CD8-positive, alpha-beta memory T cell (primary cell): ENCODE measurements around the gene PLXND1. TPM values are rescaled to one million over a fixed set of nuclear protein-coding genes. Genes with fewer than 3 reads are reported as not detected.

Source experiments
- CTCF ChIA-PET: fragments of 350-600 bp; sonication (Branson Sonifier 250); formaldehyde crosslinking; loops from one replicate; lab custom pipeline; 2021; ENCODE audit warnings: antibody characterized with exemption; lab: Charles Lee
- POLR2A ChIA-PET: fragments of 350-600 bp; sonication (Branson Sonifier 250); formaldehyde crosslinking; loops from one replicate; lab custom pipeline; 2021; ENCODE audit warnings: antibody characterized with exemption; lab: Charles Lee
- DNase-seq, 5 donors: peaks; one replicate each; pipeline versions ENCODE4 v3.0.0 to v3.0.0-alpha.2; 2020 to 2022; ENCODE audit warnings: mixed read lengths in 1 of 5
- H3K27ac ChIP-seq: one replicate; pipeline ENCODE4 v1.7.0; 2013; ENCODE audit warnings: low read depth, mild to moderate bottlenecking, low read length, moderate library complexity
- H3K27me3 ChIP-seq: 2 replicates; pipeline ENCODE4 v1.7.0; 2013; ENCODE audit warnings: low read length, mild to moderate bottlenecking; ENCODE audit not compliant: insufficient read depth, poor library complexity, severe bottlenecking
- H3K36me3 ChIP-seq: 2 replicates; pipeline ENCODE4 v1.7.0; 2013; ENCODE audit warnings: mild to moderate bottlenecking, low read length, moderate library complexity; ENCODE audit not compliant: insufficient read depth
- H3K4me1 ChIP-seq: 2 replicates; pipeline ENCODE4 v1.7.0; 2013; ENCODE audit warnings: mild to moderate bottlenecking, low read length, moderate library complexity; ENCODE audit not compliant: insufficient read depth
- H3K4me3 ChIP-seq: 2 replicates; pipeline ENCODE4 v1.7.0; 2013; ENCODE audit warnings: mild to moderate bottlenecking, low read length
- H3K9me3 ChIP-seq: 2 replicates; pipeline ENCODE4 v1.7.0; 2013; ENCODE audit warnings: mild to moderate bottlenecking, low read length
- H3K27ac Mint-ChIP-seq, 8 donors: one replicate each; pipeline ENCODE4 v1.8.0; 2020 to 2021; ENCODE audit warnings: mixed read lengths in 8 of 8, mild to moderate bottlenecking in 6 of 8, inconsistent platforms in 3 of 8, moderate library complexity in 3 of 8
- H3K27me3 Mint-ChIP-seq, 2 donors: one replicate each; pipeline ENCODE4 v1.8.0; 2020 to 2021; ENCODE audit warnings: mixed read lengths in 2 of 2, mild to moderate bottlenecking in 1 of 2, moderate library complexity in 1 of 2
- H3K36me3 Mint-ChIP-seq, 3 donors: one replicate each; pipeline ENCODE4 v1.8.0; 2020 to 2021; ENCODE audit warnings: mixed read lengths in 3 of 3, inconsistent platforms in 1 of 3, mild to moderate bottlenecking in 1 of 3
- H3K4me1 Mint-ChIP-seq, 3 donors: one replicate each; pipeline ENCODE4 v1.8.0; 2020 to 2021; ENCODE audit warnings: mixed read lengths in 3 of 3, inconsistent platforms in 1 of 3, mild to moderate bottlenecking in 1 of 3
- H3K4me3 Mint-ChIP-seq, 7 donors: one replicate each; pipeline ENCODE4 v1.8.0; 2020 to 2021; ENCODE audit warnings: mixed read lengths in 7 of 7, mild to moderate bottlenecking in 6 of 7, moderate library complexity in 4 of 7, inconsistent platforms in 2 of 7
- H3K9me3 Mint-ChIP-seq, 5 donors: one replicate each; pipeline ENCODE4 v1.8.0; 2020 to 2022; ENCODE audit warnings: mixed read lengths in 5 of 5, mild to moderate bottlenecking in 3 of 5, moderate library complexity in 2 of 5, inconsistent platforms in 1 of 5
- polyA plus RNA-seq: library from polyadenylated mRNA; unstranded; fragments of 300-500 nt; fragmentation: Illumina TruSeq; gene quantifications from one replicate; pipeline ENCODE4 v1.2.3, GENCODE V29; 2021
- total RNA-seq, 2 experiments: library from RNA; stranded (reverse); gene quantifications; one replicate each; pipeline ENCODE4 v1.2.3, GENCODE V29; 2021

The PLXND1 gene
- total and polyA plus RNA-seq, 3 experiments from 2014 or later: 12.1 to 17.3 (median 15.2) TPM

DNA sequence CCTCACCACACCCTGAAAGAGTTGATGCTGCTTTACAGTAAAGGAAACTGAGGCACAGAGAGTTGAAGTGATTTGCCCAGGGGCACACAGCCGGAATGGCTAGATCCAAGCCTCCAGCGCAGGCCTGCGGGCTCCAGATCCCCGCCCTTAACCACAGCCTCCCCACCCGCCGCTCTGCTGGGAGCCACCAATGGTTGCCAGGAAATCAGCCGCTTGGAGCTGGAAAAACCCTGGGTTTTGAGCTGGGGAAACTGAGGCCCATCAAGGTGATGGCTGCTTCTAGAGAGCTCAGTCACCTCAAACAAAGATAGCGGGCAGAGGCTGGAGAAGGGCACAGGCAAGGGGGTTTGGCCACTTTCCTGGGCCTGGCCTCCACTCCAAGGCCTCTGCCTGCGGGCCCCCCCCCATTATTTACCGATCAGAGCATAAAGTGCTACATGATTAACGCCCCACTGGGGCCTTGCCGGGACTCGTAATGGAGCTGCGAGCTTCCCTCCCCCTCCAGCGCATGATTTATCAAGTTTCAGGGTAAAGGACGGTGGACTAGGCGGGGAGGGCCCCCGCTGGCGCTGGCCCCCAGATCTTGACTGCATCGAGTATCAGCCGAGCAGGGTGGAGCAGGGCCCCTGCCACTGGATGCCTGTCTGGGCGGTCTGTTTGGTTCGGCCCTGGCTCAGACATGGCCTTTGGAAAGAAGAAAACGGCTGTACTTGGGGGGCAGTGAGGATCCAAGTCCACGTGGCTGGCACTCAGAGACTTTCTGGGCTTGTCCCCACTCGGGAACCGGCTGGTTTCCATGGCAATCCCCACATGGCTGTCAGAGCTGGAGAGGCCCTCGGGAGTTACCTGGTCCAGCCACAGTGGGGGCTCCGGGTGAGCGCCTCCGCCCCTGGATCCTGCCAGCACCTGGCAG lies 9.1 kb downstream of the PLXND1 start:
- ChIA-PET POLR2A (interaction anchor here (1.3 to 2.8 kb wide), 2 partner anchors 20 to 28 kb away, joined by 6 to 11 read pairs; no protein-coding TSS in a partner anchor), CTCF (interaction anchor here (1.7 to 3.6 kb wide), 3 partner anchors 8 to 107 kb away, joined by 7 to 19 read pairs (median 9); partner anchors contain the start of gene PLXND1)
- Histone ChIP-seq H3K9me3 (no peaks in the 10 kb centered on the region), H3K4me1 (peaks cover 25% of the 10 kb centered on the region), H3K27ac (peak overlapping the region; percentile 2), H3K36me3 (no peaks in the 10 kb centered on the region), H3K27me3 (no peaks in the 10 kb centered on the region), H3K4me3 (no peak overlapping the region)
- Mint-ChIP-seq H3K4me3 (peak overlapping the region in 4 of 7 donors; percentile 5 to 49 (median 46)), H3K27ac (peak overlapping the region in 6 of 8 donors; percentile 6 to 88 (median 44)), H3K27me3 (peaks cover 0 to 9% of the 10 kb centered on the region in 2 donors), H3K4me1 (peaks cover 58 to 80% (median 67%) of the 10 kb centered on the region in 3 donors), H3K9me3 (no peaks in the 10 kb centered on the region), H3K36me3 (no peaks in the 10 kb centered on the region)
- DNase-seq: no peak

DNA sequence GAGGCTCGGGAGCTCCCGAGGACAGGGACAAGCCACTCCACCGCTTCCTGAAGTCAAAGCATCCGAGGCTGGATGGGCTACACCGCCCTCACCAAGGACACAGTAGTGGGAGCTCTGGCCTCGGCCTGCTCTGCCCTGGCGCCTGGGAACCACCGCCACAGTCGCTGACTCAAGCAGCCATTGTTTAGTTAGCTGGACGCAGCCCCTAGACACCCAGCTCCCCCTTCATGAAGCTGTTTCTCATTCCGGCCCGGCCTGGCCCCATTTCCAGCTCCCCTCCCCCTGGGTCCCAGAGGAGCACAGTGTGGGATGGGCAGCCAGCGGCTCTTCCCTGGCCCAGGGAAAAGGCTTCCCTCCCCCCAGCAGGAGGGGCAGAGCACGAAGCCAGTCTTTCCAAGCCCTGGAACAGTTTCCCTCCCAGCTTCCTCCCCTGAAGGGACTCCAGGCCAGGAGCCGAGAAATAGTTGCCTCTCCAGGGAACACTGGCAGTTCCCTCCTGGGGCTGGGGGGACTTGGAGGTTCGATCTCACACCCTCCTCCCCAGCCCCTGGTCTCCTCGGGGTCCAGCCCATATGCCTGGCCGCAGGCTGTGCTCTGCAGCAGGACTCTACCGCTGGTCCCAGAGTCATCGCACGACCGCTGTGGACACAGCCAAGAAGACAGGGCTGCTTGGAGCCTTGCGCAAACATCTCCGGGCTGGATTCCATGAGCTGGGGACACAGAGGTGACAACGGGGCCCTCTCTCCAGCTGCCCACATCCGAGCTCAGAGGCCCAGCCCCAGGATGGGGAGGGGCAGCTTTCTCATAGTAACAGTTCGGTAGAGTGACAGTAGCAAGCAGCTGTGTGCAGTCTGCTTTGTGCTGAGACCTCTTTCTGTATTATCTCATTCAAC lies 10.0 kb downstream of the PLXND1 start:
- no peaks in the 10 kb centered on the region for H3K9me3 ChIP-seq
- CTCF ChIA-PET: interaction anchor here (1.1 to 3.6 kb wide), 4 partner anchors 9 to 106 kb away, joined by 3 to 19 read pairs (median 8); partner anchors contain the start of gene PLXND1
- peak overlapping the region in 4 of 7 donors; percentile 3 to 49 (median 46) for H3K4me3 Mint-ChIP-seq
- no peaks in the 10 kb centered on the region for H3K27me3 ChIP-seq
- peaks cover 58 to 80% (median 66%) of the 10 kb centered on the region in 3 donors for H3K4me1 Mint-ChIP-seq
- POLR2A ChIA-PET: interaction anchor here (1.3 to 2.8 kb wide), 3 partner anchors 9 to 29 kb away, joined by 5 to 11 read pairs (median 6); no protein-coding TSS in a partner anchor
- H3K36me3 Mint-ChIP-seq: no peaks in the 10 kb centered on the region
- H3K4me3 ChIP-seq: no peak overlapping the region
- H3K36me3 ChIP-seq: no peaks in the 10 kb centered on the region
- H3K9me3 Mint-ChIP-seq: no peaks in the 10 kb centered on the region
- H3K27me3 Mint-ChIP-seq: peaks cover 0 to 9% of the 10 kb centered on the region in 2 donors
- H3K27ac ChIP-seq: peak overlapping the region; percentile 2
- H3K4me1 ChIP-seq: peaks cover 25% of the 10 kb centered on the region
- DNase-seq: no peak
- H3K27ac Mint-ChIP-seq: peak overlapping the region in 6 of 8 donors; percentile 6 to 88 (median 62)

DNA sequence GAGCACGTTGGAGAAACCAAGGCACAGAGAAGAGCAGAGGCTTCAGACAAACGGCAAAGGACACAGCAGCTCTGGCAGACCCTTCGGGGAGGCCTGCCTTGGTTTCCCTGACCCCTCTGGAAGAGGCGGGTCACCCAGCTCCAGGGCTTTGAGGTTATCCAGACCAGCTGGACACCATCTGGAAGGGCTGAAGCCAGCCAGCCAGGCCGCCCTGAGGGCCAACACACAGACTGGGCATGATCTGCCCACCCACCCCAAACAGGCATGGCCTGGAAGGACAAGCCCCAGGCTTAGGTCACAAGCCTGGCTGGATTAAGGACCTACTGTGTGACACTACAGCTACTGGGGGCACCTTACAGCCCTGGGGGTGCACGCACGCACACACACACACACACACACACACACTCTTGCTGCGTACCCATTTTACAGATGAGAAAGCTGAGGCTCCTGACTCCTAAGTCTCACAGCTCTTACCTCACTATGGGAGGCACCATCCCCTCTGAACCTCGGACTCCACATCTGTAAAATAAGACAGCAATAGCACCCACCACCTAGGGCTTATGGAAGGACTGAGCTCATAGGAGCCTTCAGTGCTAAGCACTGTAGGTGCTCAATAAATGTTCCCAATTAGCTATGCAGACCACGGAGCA lies 10.8 kb downstream of the PLXND1 start:
- POLR2A ChIA-PET: interaction anchor here (1.4 to 2.8 kb wide), 2 partner anchors 10 to 18 kb away, joined by 5 to 11 read pairs; no protein-coding TSS in a partner anchor
- H3K9me3 Mint-ChIP-seq: no peaks in the 10 kb centered on the region
- Histone ChIP-seq H3K9me3 (no peaks in the 10 kb centered on the region), H3K27ac (no peak overlapping the region), H3K36me3 (no peaks in the 10 kb centered on the region), H3K27me3 (no peaks in the 10 kb centered on the region), H3K4me3 (no peak overlapping the region), H3K4me1 (peaks cover 25% of the 10 kb centered on the region)
- H3K27ac Mint-ChIP-seq: peak overlapping the region in 5 of 8 donors; percentile 29 to 83 (median 43)
- no peaks in the 10 kb centered on the region for H3K36me3 Mint-ChIP-seq
- CTCF ChIA-PET: interaction anchor here (0.9 to 3.6 kb wide), 7 partner anchors 10 to 105 kb away, joined by 3 to 19 read pairs (median 7); partner anchors contain the start of gene PLXND1
- H3K4me3 Mint-ChIP-seq: peak overlapping the region in 1 of 7 donors; percentile 9
- peaks cover 0 to 9% of the 10 kb centered on the region in 2 donors for H3K27me3 Mint-ChIP-seq
- no peak for DNase-seq
- peaks cover 56 to 81% (median 63%) of the 10 kb centered on the region in 3 donors for H3K4me1 Mint-ChIP-seq

DNA sequence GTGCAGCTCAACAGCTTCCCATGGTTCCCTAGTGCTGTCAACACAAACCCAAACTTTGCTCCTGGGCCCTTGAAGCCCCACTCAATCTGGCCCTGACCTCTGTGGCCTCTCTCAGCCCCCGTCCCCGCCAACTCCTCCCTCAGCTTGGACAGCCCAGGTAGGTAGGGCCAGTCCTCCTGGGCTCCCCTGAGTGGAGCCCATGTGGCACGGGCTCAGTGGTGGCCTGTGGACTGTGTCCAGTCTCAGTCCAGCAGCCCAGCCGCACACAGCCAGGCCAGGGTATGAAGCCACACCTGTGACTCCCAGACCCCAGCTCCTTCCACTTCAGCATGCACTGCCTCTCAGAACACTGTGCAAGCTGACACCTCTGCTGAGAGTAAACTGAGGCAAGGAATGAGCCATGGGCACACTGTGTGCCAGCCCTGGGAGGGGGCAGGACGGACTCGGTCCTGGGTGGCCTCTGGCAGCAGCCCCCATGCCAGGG lies 11.5 kb downstream of the PLXND1 start:
- Histone ChIP-seq H3K4me1 (peaks cover 25% of the 10 kb centered on the region), H3K27me3 (no peaks in the 10 kb centered on the region), H3K9me3 (no peaks in the 10 kb centered on the region), H3K36me3 (no peaks in the 10 kb centered on the region), H3K27ac (no peak overlapping the region), H3K4me3 (no peak overlapping the region)
- no peaks in the 10 kb centered on the region for H3K36me3 Mint-ChIP-seq
- H3K27me3 Mint-ChIP-seq: peaks cover 0 to 9% of the 10 kb centered on the region in 2 donors
- peak overlapping the region in 5 of 7 donors; percentile 34 to 88 (median 45) for H3K4me3 Mint-ChIP-seq
- no peak for DNase-seq
- ChIA-PET CTCF (interaction anchor here (0.9 to 3.6 kb wide), 6 partner anchors 11 to 105 kb away, joined by 3 to 19 read pairs (median 10); partner anchors contain the start of gene PLXND1), POLR2A (interaction anchor here (2.5 kb wide), 1 partner anchor 18 kb away, joined by 27 read pairs; no protein-coding TSS in a partner anchor)
- H3K9me3 Mint-ChIP-seq: no peaks in the 10 kb centered on the region
- peak overlapping the region in 5 of 8 donors; percentile 60 to 83 (median 70) for H3K27ac Mint-ChIP-seq
- H3K4me1 Mint-ChIP-seq: peaks cover 49 to 81% (median 59%) of the 10 kb centered on the region in 3 donors

DNA sequence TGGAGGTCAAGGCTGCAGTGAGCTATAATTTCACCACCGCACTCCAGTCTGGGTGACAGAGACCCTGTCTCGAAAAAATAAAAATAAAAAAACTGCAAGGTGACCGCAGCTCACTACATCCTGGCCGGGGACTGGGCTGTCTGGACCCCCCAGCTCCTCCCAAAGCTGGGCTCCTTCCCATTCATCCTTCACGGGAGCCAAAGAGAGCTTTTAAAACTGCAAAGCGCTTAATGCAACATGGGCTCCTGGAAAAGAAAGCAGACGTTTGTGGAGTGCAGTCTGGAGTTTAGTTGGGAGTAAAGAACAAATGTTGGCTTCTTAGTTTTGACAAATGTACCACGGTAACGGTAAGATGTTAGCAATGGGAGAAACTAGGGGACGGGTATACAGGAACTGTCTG lies 12.1 kb downstream of the PLXND1 start:
- Histone ChIP-seq H3K36me3 (no peaks in the 10 kb centered on the region), H3K27ac (no peak overlapping the region), H3K4me3 (no peak overlapping the region), H3K27me3 (no peaks in the 10 kb centered on the region), H3K9me3 (no peaks in the 10 kb centered on the region), H3K4me1 (peaks cover 25% of the 10 kb centered on the region)
- ChIA-PET POLR2A (interaction anchor here (1.5 to 2.5 kb wide), 3 partner anchors 8 to 17 kb away, joined by 5 to 27 read pairs (median 10); partner anchors contain the start of gene PLXND1), CTCF (interaction anchor here (1.5 to 3.6 kb wide), 6 partner anchors 9 to 105 kb away, joined by 3 to 19 read pairs (median 8); partner anchors contain the start of gene PLXND1)
- Mint-ChIP-seq H3K27ac (peak overlapping the region; percentile 31 to 93 (median 82)), H3K4me1 (peaks cover 43 to 77% (median 55%) of the 10 kb centered on the region in 3 donors), H3K36me3 (no peaks in the 10 kb centered on the region), H3K9me3 (no peaks in the 10 kb centered on the region), H3K4me3 (peak overlapping the region; percentile 42 to 88 (median 76)), H3K27me3 (peaks cover 0 to 9% of the 10 kb centered on the region in 2 donors)
- no peak for DNase-seq

DNA sequence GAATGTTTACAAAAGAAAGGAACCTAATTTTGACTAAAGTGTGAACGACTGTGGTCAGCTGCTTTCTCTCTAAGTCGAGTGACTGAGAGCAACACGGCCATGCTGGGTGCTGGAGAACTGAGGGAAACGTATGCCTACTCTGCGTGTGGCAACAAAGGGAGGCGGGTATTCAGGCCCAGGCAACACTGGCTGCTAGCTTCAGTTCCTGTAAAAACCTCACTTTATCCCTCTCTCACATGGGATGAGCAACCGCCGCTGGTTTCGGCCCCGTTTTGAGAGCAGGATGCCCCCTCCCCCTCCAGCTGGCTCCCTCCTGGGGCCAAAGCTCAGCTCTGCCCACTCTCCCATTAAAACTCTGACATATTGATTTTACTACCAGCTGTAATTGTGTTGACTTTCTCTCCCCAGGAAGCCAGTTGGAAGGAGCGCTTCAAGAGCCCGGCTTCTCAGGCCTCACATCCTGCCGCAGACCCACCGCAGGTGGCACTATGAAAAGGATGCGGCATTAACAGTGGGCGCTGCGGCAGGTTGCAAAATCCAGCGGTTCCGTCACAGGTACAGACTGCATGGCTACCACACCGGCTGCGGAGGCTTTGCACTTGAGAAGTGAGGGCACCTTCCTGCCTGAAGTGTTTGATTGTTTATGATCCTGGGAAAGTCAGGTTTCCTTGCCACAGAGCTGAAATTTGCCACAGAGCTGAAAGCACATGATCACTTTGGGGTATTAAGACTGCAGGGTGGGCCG lies 12.7 kb downstream of the PLXND1 start:
- peak overlapping the region; percentile 24 for H3K4me3 ChIP-seq
- no peak overlapping the region for H3K27ac ChIP-seq
- no peaks in the 10 kb centered on the region for H3K36me3 ChIP-seq
- peaks cover 25% of the 10 kb centered on the region for H3K4me1 ChIP-seq
- peak; percentile 26 to 78 (median 61) for DNase-seq
- no peaks in the 10 kb centered on the region for H3K9me3 Mint-ChIP-seq
- H3K4me1 Mint-ChIP-seq: peaks cover 40 to 74% (median 52%) of the 10 kb centered on the region in 3 donors
- H3K4me3 Mint-ChIP-seq: peak overlapping the region; percentile 42 to 88 (median 76)
- POLR2A ChIA-PET: interaction anchor here (0.6 to 2.5 kb wide), 7 partner anchors 9 to 38 kb away, joined by 3 to 27 read pairs (median 4); partner anchors contain the start of gene PLXND1
- no peaks in the 10 kb centered on the region for H3K27me3 ChIP-seq
- no peaks in the 10 kb centered on the region for H3K36me3 Mint-ChIP-seq
- H3K27ac Mint-ChIP-seq: peak overlapping the region; percentile 52 to 93 (median 88)
- CTCF ChIA-PET: interaction anchor here (1.4 to 3.6 kb wide), 7 partner anchors 9 to 104 kb away, joined by 3 to 19 read pairs (median 9); partner anchors contain the start of gene PLXND1
- H3K27me3 Mint-ChIP-seq: peaks cover 0 to 9% of the 10 kb centered on the region in 2 donors
- no peaks in the 10 kb centered on the region for H3K9me3 ChIP-seq
